Liver (tissue), 9 donors: ENCODE measurements around the gene LRMDA. TPM values are rescaled to one million over a fixed set of nuclear protein-coding genes. Genes with fewer than 3 reads are reported as not detected.

Experiments used
- DNase-seq: peaks from one replicate; pipeline ENCODE4 v3.0.0-alpha.2; 2017; ENCODE audit warnings: low spot score
- H3K27ac ChIP-seq, 2 donors: one replicate each; pipeline ENCODE4 v1.7.0; 2013; ENCODE audit warnings: inconsistent platforms in 2 of 2, low read length in 2 of 2, control low read depth in 1 of 2, low read depth in 1 of 2, mild to moderate bottlenecking in 1 of 2
- H3K27me3 ChIP-seq, 4 donors: one replicate each; pipeline versions ENCODE4 v1.6.1 to v1.7.0; 2013; ENCODE audit warnings: low read length in 3 of 4, inconsistent platforms in 1 of 4, mild to moderate bottlenecking in 1 of 4, moderate library complexity in 1 of 4; ENCODE audit not compliant: control insufficient read depth in 4 of 4, insufficient read depth in 4 of 4
- H3K36me3 ChIP-seq, 4 donors: one replicate each; pipeline versions ENCODE4 v1.6.1 to v1.7.0; 2013; ENCODE audit warnings: low read length in 3 of 4, mild to moderate bottlenecking in 3 of 4, low read depth in 1 of 4, moderate library complexity in 1 of 4; ENCODE audit not compliant: control insufficient read depth in 4 of 4, insufficient read depth in 3 of 4
- H3K4me1 ChIP-seq, 4 donors: one replicate each; pipeline versions ENCODE4 v1.6.1 to v1.7.0; 2013; ENCODE audit warnings: low read length in 3 of 4, mild to moderate bottlenecking in 3 of 4, moderate library complexity in 1 of 4; ENCODE audit not compliant: control insufficient read depth in 4 of 4, insufficient read depth in 4 of 4
- H3K4me3 ChIP-seq, 3 donors: one replicate each; pipeline versions ENCODE4 v1.6.1 to v1.7.0; 2013; ENCODE audit warnings: low read length in 3 of 3, control low read depth in 1 of 3, low read depth in 1 of 3, mild to moderate bottlenecking in 1 of 3
- H3K9ac ChIP-seq, 2 donors: one replicate each; pipeline ENCODE4 v1.7.0; 2013; ENCODE audit warnings: low read length in 2 of 2, mild to moderate bottlenecking in 2 of 2, moderate library complexity in 2 of 2, control low read depth in 1 of 2, low read depth in 1 of 2
- H3K9me3 ChIP-seq, 4 donors: one replicate each; pipeline versions ENCODE4 v1.6.1 to v1.7.0; 2013; ENCODE audit warnings: low read length in 3 of 4; ENCODE audit not compliant: control insufficient read depth in 4 of 4
- ATF3 ChIP-seq: IDR thresholded peaks from 2 replicates; pipeline ENCODE4 v1.6.1; 2016; ENCODE audit warnings: antibody characterized with exemption
- EGR1 ChIP-seq, 2 donors: IDR thresholded peaks; 2 replicates each; pipeline ENCODE4 v1.6.1; 2016 to 2018; ENCODE audit warnings: antibody characterized with exemption in 2 of 2, low read depth in 2 of 2
- FOXA2 ChIP-seq: IDR thresholded peaks from 2 replicates; pipeline ENCODE4 v1.6.1; 2016; ENCODE audit warnings: antibody characterized with exemption
- GABPA ChIP-seq, 2 donors: IDR thresholded peaks in 1 of 2; conservative IDR thresholded peaks in 1 of 2; 2 replicates each; pipeline ENCODE4 v1.6.1; 2016; ENCODE audit warnings: antibody characterized with exemption in 2 of 2, mild to moderate bottlenecking in 1 of 2, moderate library complexity in 1 of 2
- HNF4A ChIP-seq, 2 donors: conservative IDR thresholded peaks; 2 replicates each; pipeline ENCODE4 v1.6.1; 2016; ENCODE audit warnings: antibody characterized with exemption in 2 of 2, mild to moderate bottlenecking in 2 of 2
- JUND ChIP-seq, 2 donors: IDR thresholded peaks; 2 replicates each; pipeline ENCODE4 v1.6.1; 2016; ENCODE audit warnings: antibody characterized with exemption in 2 of 2
- MAX ChIP-seq: IDR thresholded peaks from 2 replicates; pipeline ENCODE4 v1.6.1; 2016; ENCODE audit warnings: antibody characterized with exemption
- NR2F2 ChIP-seq: IDR thresholded peaks from 2 replicates; pipeline ENCODE4 v1.6.1; 2016; ENCODE audit warnings: antibody characterized with exemption
- RAD21 ChIP-seq, 2 donors: IDR thresholded peaks; 2 replicates each; pipeline ENCODE4 v1.6.1; 2016; ENCODE audit warnings: antibody characterized with exemption in 2 of 2, mild to moderate bottlenecking in 2 of 2
- RXRA ChIP-seq, 2 donors: IDR thresholded peaks; 2 replicates each; pipeline ENCODE4 v1.6.1; 2017 to 2018; ENCODE audit warnings: antibody characterized with exemption in 2 of 2, mild to moderate bottlenecking in 1 of 2
- SP1 ChIP-seq: IDR thresholded peaks from 2 replicates; pipeline ENCODE4 v1.6.1; 2018; ENCODE audit warnings: antibody characterized with exemption, mild to moderate bottlenecking
- TAF1 ChIP-seq: conservative IDR thresholded peaks from 2 replicates; pipeline ENCODE4 v1.6.1; 2016; ENCODE audit warnings: antibody characterized with exemption, mild to moderate bottlenecking
- YY1 ChIP-seq: IDR thresholded peaks from 2 replicates; pipeline ENCODE4 v1.6.1; 2016; ENCODE audit warnings: antibody characterized with exemption, mild to moderate bottlenecking
- ZBTB33 ChIP-seq: IDR thresholded peaks from 2 replicates; pipeline ENCODE4 v1.6.1; 2016; ENCODE audit warnings: antibody characterized with exemption
- WGBS: extraction: QIAGEN DNeasy Blood & Tissue Kit; methylation state at CpG from one replicate; pipeline ENCODE4 v1.1.7; 2013; 5-methylcytosine and 5-hydroxymethylcytosine counted together
- polyA plus RNA-seq, 2 donors: library from polyadenylated mRNA; stranded (reverse) in 1 of 2; unstranded in 1 of 2; fragments of 200-250 nt in 1 of 2; fragments of >200 nt in 1 of 2; fragmentation: Nextera tagmentation in 1 of 2; extraction: Ambion mirVana in 1 of 2; gene quantifications; one replicate each; pipeline versions ENCODE4 v1.2.1 to v1.2.3, GENCODE V29; 2013 to 2015
- total RNA-seq, 2 donors: library from RNA; depleted of rRNA; stranded (reverse); fragments of >200 nt; gene quantifications; one replicate each; pipeline ENCODE4 v1.2.3, GENCODE V29; 2014
- TF ChIP-seq, protein P1 (sequence below): IDR thresholded peaks from 2 replicates; pipeline ENCODE4 v1.6.1; 2016; ENCODE audit warnings: antibody characterized with exemption, mild to moderate bottlenecking
- TF ChIP-seq, protein P2 (sequence below): fragments of 150-350 bp; IDR thresholded peaks from 2 replicates; pipeline ENCODE4 v1.5.1; 2017; ENCODE audit warnings: improper control_type of control experiment, low read depth, low read length; ENCODE audit not compliant: missing input control
- donor health status: healthy.
- donor health status: healthy.
- donor health status: healthy.
- donor health status: healthy.
- donor health status: healthy.

Gene LRMDA
- total and polyA plus RNA-seq, 4 donors = 7.9 to 15.8 (median 11.3) TPM

- Histone ChIP-seq H3K4me1 (peaks cover 7 to 29% (median 13%) of the 10 kb centered on the region in 4 donors), H3K36me3 (no peaks in the 10 kb centered on the region), H3K9me3 (no peaks in the 10 kb centered on the region), H3K9ac (no peak overlapping the region), H3K27me3 (no peaks in the 10 kb centered on the region), H3K4me3 (no peak overlapping the region), H3K27ac (peak overlapping the region; percentile 69 to 78)
- TF ChIP-seq RXRA (IDR thresholded peaks at IDR 0.05) = peak; percentile 18 to 73
- TF ChIP-seq RAD21 (IDR thresholded peaks at IDR 0.05) = peak; percentile 54 to 69
- TF ChIP-seq HNF4A (conservative IDR thresholded peaks at IDR 0.05) = peak; percentile 48 to 63
- no peak for TF ChIP-seq TAF1
- no peak for TF ChIP-seq FOXA2
- TF ChIP-seq GABPA (IDR thresholded peaks at IDR 0.05 in 1 of 2, conservative IDR thresholded peaks at IDR 0.05 in 1 of 2) = peak in 1 of 2 donors; percentile 21
- peak; percentile 50 for TF ChIP-seq ZBTB33
- TF ChIP-seq, protein P1, sequence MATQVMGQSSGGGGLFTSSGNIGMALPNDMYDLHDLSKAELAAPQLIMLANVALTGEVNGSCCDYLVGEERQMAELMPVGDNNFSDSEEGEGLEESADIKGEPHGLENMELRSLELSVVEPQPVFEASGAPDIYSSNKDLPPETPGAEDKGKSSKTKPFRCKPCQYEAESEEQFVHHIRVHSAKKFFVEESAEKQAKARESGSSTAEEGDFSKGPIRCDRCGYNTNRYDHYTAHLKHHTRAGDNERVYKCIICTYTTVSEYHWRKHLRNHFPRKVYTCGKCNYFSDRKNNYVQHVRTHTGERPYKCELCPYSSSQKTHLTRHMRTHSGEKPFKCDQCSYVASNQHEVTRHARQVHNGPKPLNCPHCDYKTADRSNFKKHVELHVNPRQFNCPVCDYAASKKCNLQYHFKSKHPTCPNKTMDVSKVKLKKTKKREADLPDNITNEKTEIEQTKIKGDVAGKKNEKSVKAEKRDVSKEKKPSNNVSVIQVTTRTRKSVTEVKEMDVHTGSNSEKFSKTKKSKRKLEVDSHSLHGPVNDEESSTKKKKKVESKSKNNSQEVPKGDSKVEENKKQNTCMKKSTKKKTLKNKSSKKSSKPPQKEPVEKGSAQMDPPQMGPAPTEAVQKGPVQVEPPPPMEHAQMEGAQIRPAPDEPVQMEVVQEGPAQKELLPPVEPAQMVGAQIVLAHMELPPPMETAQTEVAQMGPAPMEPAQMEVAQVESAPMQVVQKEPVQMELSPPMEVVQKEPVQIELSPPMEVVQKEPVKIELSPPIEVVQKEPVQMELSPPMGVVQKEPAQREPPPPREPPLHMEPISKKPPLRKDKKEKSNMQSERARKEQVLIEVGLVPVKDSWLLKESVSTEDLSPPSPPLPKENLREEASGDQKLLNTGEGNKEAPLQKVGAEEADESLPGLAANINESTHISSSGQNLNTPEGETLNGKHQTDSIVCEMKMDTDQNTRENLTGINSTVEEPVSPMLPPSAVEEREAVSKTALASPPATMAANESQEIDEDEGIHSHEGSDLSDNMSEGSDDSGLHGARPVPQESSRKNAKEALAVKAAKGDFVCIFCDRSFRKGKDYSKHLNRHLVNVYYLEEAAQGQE = no peak
- TF ChIP-seq NR2F2 = no peak
- TF ChIP-seq EGR1 (IDR thresholded peaks at IDR 0.05; ENCODE audit: low read depth in 2 of 2) = no peak
- peak; percentile 22 for TF ChIP-seq SP1
- peak; percentile 62 for TF ChIP-seq MAX
- TF ChIP-seq ATF3 = no peak
- TF ChIP-seq JUND (IDR thresholded peaks at IDR 0.05) = peak in 1 of 2 donors; percentile 61
- peak; percentile 65 for TF ChIP-seq YY1
- TF ChIP-seq, protein P2, sequence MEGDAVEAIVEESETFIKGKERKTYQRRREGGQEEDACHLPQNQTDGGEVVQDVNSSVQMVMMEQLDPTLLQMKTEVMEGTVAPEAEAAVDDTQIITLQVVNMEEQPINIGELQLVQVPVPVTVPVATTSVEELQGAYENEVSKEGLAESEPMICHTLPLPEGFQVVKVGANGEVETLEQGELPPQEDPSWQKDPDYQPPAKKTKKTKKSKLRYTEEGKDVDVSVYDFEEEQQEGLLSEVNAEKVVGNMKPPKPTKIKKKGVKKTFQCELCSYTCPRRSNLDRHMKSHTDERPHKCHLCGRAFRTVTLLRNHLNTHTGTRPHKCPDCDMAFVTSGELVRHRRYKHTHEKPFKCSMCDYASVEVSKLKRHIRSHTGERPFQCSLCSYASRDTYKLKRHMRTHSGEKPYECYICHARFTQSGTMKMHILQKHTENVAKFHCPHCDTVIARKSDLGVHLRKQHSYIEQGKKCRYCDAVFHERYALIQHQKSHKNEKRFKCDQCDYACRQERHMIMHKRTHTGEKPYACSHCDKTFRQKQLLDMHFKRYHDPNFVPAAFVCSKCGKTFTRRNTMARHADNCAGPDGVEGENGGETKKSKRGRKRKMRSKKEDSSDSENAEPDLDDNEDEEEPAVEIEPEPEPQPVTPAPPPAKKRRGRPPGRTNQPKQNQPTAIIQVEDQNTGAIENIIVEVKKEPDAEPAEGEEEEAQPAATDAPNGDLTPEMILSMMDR = no peak
- 27% methylated on average over 3 of the region's 3 CpGs for WGBS
- DNase-seq = no peak
Observed at GRCh38 chr10:75663947-75664664, 232.7 kb downstream of the LRMDA start.
